GM19099 (cell line): ENCODE data around the gene APOLD1.
A peak's percentile ranks its signal among the peaks of the same experiment; 100 is the strongest.

Experiments
- POLR2A ChIP-seq: IDR thresholded peaks from 3 replicates; pipeline ENCODE4 v1.6.1; 2011; ENCODE audit warnings: low read depth; ENCODE audit not compliant: insufficient read length; ENCODE audit errors: extremely low read depth

Gene APOLD1

GRCh38 chr12:12774791-12775190 is 10.7 kb upstream of the APOLD1 start:
- TF ChIP-seq POLR2A: no peak

- no peak for TF ChIP-seq POLR2A
Observed at GRCh38 chr12:12776261-12776660, 9.2 kb upstream of the APOLD1 start.

GRCh38 chr12:12777092-12777491 is 8.4 kb upstream of the APOLD1 start:
- no peak for TF ChIP-seq POLR2A

- no peak for TF ChIP-seq POLR2A
Observed at GRCh38 chr12:12779007-12779406, 6.5 kb upstream of the APOLD1 start.

- TF ChIP-seq POLR2A: no peak
Observed at GRCh38 chr12:12779529-12779928, 5.9 kb upstream of the APOLD1 start.

- TF ChIP-seq POLR2A: no peak
Observed at GRCh38 chr12:12784116-12784515, 1.3 kb upstream of the APOLD1 start.

GRCh38 chr12:12786351-12786705 is 869 bp downstream of the APOLD1 start:
- no peak for TF ChIP-seq POLR2A

GRCh38 chr12:12786706-12787601 is 1.5 kb downstream of the APOLD1 start:
- peak; percentile 89 for TF ChIP-seq POLR2A

GRCh38 chr12:12788131-12788530 is 2.7 kb downstream of the APOLD1 start:
- TF ChIP-seq POLR2A: no peak

GRCh38 chr12:12788675-12789368 is 3.4 kb downstream of the APOLD1 start:
- TF ChIP-seq POLR2A: no peak

GRCh38 chr12:12790956-12791355 is 5.5 kb downstream of the APOLD1 start:
- TF ChIP-seq POLR2A: no peak

GRCh38 chr12:12791756-12792369 is 6.4 kb downstream of the APOLD1 start:
- no peak for TF ChIP-seq POLR2A

- TF ChIP-seq POLR2A: no peak
Observed at GRCh38 chr12:12792421-12792820, 7.0 kb downstream of the APOLD1 start.

- TF ChIP-seq POLR2A: no peak
Observed at GRCh38 chr12:12794686-12795085, 9.2 kb downstream of the APOLD1 start.

GRCh38 chr12:12796171-12796570 is 10.7 kb downstream of the APOLD1 start:
- no peak for TF ChIP-seq POLR2A
